ENCODE results near the gene LCN9.

LCN9 gene

GRCh38 chr9:135662758-135663450 lies at the start of gene LCN9:
LCN9 (plus strand) TSS chr9:135663309; CDS start chr9:135663322, 13 bp downstream.
- ChIA-PET CTCF (no interaction called here), POLR2A (no interaction called here)
- TF ChIP-seq CTCF (IDR thresholded peaks at IDR 0.05; ENCODE audit: insufficient read depth, low read length, missing control alignments): no peak
- H3K4me3 ChIP-seq (ENCODE audit: low read depth, low read length): no peak within 1 kb of the TSS
- DNase-seq (ENCODE audit: low read depth, low spot score): no peak

GRCh38 chr9:135613946-135614805 lies 48.9 kb upstream of the LCN9 start:
- no peak for TF ChIP-seq CTCF (IDR thresholded peaks at IDR 0.05; ENCODE audit: insufficient read depth, low read length, missing control alignments)
- H3K4me3 ChIP-seq (ENCODE audit: low read depth, low read length): no peak overlapping the region
- CTCF ChIA-PET: interaction anchor here (1.5 to 5.4 kb wide), 2 partner anchors 12 to 508 kb away, joined by 4 to 23 read pairs; no protein-coding TSS in a partner anchor
- POLR2A ChIA-PET: no interaction called here
- no peak for DNase-seq (ENCODE audit: low read depth, low spot score)

GRCh38 chr9:135614821-135615665 lies 48.1 kb upstream of the LCN9 start:
- TF ChIP-seq CTCF (IDR thresholded peaks at IDR 0.05; ENCODE audit: insufficient read depth, low read length, missing control alignments): no peak
- ChIA-PET POLR2A (no interaction called here), CTCF (interaction anchor here (1.5 to 5.4 kb wide), 2 partner anchors 13 to 507 kb away, joined by 4 to 23 read pairs; no protein-coding TSS in a partner anchor)
- H3K4me3 ChIP-seq (ENCODE audit: low read depth, low read length): no peak overlapping the region
- no peak for DNase-seq (ENCODE audit: low read depth, low spot score)

GRCh38 chr9:135615666-135616618 lies 47.2 kb upstream of the LCN9 start:
- no peak for TF ChIP-seq CTCF (IDR thresholded peaks at IDR 0.05; ENCODE audit: insufficient read depth, low read length, missing control alignments)
- DNase-seq (ENCODE audit: low read depth, low spot score): no peak
- CTCF ChIA-PET: interaction anchor here (5.4 kb wide), 1 partner anchor 14 kb away, joined by 23 read pairs; no protein-coding TSS in a partner anchor
- H3K4me3 ChIP-seq (ENCODE audit: low read depth, low read length): no peak overlapping the region
- POLR2A ChIA-PET: no interaction called here

- TF ChIP-seq CTCF (IDR thresholded peaks at IDR 0.05; ENCODE audit: insufficient read depth, low read length, missing control alignments): no peak
- DNase-seq (ENCODE audit: low read depth, low spot score): no peak
- CTCF ChIA-PET: interaction anchor here (0.7 to 5.4 kb wide), 2 partner anchors 11 to 15 kb away, joined by 3 to 23 read pairs; no protein-coding TSS in a partner anchor
- POLR2A ChIA-PET: no interaction called here
- no peak overlapping the region for H3K4me3 ChIP-seq (ENCODE audit: low read depth, low read length)
Observed at GRCh38 chr9:135616619-135617537, 46.2 kb upstream of the LCN9 start.
